DND-41 (cell line): ENCODE results near the gene OR11H12.
"Not testable (repeated sequence)": the region's sequence is repeated elsewhere in the genome, so short reads cannot be mapped to it uniquely, and the experiment has no call there.

Experiments
- EZH2 ChIP-seq: IDR thresholded peaks from 3 replicates; pipeline ENCODE4 v1.6.1; 2012; ENCODE audit warnings: borderline replicate concordance, low read depth, mild to moderate bottlenecking, moderate library complexity, low read length, inconsistent platforms; ENCODE audit not compliant: severe bottlenecking
- TF ChIP-seq, protein P1 (sequence below): IDR thresholded peaks from 2 replicates; pipeline ENCODE4 v1.5.1; 2012; ENCODE audit warnings: borderline replicate concordance, low read length, moderate library complexity, mild to moderate bottlenecking; ENCODE audit not compliant: poor library complexity, severe bottlenecking; ENCODE audit errors: extremely low read depth

DNA sequence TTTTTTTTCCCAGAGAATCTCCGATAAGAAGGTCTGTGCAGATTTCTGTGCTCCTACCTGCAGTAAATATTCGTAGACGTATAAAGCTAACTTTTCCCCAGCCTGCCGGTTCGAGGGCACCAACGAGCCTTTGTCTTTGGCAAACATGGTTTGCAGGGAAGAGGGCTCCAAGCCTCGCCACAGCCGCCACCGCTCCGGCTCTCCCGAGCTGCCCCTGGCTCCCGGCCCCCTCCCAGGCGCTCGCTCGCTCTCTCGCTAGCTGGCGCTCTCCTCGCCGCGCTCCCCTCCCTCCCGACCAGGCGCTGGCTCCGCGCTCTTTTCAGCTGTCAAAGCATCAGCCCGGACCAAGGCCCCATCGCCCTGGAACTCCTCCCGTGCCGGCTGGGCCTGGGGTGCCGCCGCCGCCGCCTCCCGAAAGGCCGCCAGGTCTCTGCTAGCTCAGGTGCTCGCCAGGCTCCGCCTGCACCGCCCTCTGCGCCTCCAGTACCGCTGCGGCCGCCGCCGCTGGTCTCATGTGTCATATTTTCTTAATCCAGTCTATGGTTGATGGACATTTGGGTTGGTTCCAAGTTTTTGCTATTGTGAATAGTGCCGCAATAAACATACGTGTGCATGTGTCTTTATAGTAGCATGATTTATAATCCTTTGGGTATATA, 45.3 kb downstream of the OR11H12 start:
- TF ChIP-seq, protein P1, sequence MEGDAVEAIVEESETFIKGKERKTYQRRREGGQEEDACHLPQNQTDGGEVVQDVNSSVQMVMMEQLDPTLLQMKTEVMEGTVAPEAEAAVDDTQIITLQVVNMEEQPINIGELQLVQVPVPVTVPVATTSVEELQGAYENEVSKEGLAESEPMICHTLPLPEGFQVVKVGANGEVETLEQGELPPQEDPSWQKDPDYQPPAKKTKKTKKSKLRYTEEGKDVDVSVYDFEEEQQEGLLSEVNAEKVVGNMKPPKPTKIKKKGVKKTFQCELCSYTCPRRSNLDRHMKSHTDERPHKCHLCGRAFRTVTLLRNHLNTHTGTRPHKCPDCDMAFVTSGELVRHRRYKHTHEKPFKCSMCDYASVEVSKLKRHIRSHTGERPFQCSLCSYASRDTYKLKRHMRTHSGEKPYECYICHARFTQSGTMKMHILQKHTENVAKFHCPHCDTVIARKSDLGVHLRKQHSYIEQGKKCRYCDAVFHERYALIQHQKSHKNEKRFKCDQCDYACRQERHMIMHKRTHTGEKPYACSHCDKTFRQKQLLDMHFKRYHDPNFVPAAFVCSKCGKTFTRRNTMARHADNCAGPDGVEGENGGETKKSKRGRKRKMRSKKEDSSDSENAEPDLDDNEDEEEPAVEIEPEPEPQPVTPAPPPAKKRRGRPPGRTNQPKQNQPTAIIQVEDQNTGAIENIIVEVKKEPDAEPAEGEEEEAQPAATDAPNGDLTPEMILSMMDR, result not testable (repeated sequence)
- not testable (repeated sequence) for TF ChIP-seq EZH2
